Activated CD4-positive, alpha-beta T cell treated with anti-CD3 and anti-CD28 coated beads for 48 hours (primary cell): Measurements from ENCODE around the gene YTHDC1.
"Not testable (repeated sequence)": the region's sequence is repeated elsewhere in the genome, so short reads cannot be mapped to it uniquely, and the experiment has no call there.

Experiments used
- DNase-seq: peaks from one replicate; pipeline ENCODE4 v3.0.0-alpha.2; 2020

YTHDC1 gene

GRCh38 chr4:68287704-68288392 is 62.0 kb downstream of the YTHDC1 start:
- no peak for DNase-seq

DNA sequence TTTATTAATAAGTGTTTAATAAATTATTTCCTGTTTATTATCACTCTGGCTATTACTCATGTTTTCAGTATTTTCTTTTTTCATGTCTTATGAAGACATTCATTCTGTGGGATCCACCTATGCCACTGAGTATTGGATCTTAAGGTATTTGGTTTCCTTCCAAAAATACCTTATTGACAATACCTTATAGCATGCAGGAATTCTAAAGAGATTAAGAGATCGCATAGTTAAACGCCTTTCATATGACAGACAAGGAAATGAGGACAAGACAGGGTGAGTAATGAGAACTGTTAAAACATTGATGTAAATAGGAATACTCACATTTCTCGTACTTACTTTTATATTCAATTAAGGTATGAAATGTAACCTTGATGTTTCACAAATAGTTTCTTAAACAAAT is 66.2 kb downstream of the YTHDC1 start:
- DNase-seq: no peak

DNA sequence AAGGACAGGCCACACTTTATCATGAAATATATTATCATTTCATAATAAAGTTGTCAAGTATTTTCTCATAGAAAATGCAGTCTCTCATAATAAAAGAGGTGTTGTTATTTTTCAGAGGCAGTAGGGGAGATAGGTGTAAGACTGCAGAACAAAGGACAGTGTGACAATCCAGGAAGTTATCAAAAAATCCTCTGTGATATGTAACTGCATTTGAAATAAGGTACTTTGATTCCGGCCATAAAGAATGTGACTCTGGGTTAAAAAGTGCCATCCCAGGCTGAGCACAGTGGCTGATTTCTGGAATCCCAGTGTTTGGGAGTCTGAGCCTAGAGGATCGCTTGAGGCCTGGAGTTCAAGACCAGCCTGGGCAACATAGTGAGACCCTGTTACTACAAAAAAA is 66.8 kb downstream of the YTHDC1 start:
- no peak for DNase-seq

- DNase-seq: not testable (repeated sequence)
Observed at GRCh38 chr4:68281796-68282740, 67.8 kb downstream of the YTHDC1 start.

DNA sequence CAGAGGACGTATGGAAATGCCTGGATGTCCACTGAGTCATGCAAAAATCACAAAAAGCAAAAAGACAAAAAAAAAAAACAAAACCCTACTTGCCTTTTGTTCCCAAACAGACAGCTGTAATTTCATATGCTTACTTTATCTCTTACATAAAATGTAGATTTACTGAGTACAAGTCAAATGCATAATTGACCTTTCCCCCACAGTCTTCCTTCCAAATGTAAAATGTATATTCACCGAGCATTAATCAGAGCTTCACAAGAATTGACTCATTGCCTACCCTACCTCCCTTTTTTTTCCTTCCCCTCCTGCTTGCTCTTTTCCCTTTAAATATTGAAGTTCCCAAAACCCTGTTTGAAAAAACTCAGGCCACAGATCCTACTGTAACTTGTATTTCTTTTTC is 71.9 kb downstream of the YTHDC1 start:
- no peak for DNase-seq

DNA sequence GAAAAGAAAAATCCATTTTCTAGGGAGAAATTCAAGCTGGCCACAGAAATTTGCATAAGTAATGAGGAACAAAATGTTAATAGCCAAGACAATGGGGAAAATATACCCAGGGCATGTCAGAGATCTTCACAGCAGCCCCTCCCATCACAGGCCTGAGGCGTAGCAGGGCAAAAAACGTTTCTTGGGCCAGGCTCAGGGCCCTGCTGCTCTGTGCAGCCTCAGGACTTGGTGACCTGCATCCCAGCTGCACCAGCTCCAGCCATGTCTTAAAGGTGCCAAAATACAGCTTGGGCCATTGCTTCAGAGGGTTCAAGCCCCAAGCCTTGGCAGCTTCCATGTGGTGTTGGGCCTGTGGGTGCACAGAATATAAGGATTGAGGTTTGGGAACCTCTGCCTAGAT is 72.3 kb downstream of the YTHDC1 start:
- DNase-seq: no peak

DNA sequence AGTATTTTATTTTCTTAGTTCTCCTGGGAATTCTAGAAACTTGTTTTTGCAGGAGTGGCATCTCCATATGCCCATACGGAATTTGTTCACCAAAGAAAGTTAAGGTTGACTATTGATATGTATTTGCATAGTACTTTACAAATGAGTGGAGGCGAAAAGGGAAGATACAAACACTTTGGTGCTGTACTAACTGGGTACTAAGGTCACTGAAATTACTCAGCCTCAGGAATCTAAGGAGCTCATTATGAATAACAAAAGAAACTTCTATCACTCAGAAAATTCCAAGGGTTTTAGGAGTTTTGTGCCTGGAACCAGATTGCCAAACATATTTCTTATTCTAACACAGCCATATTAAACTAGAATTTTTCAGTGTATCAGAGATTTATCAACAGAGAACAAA is 77.0 kb downstream of the YTHDC1 start:
- no peak for DNase-seq

DNA sequence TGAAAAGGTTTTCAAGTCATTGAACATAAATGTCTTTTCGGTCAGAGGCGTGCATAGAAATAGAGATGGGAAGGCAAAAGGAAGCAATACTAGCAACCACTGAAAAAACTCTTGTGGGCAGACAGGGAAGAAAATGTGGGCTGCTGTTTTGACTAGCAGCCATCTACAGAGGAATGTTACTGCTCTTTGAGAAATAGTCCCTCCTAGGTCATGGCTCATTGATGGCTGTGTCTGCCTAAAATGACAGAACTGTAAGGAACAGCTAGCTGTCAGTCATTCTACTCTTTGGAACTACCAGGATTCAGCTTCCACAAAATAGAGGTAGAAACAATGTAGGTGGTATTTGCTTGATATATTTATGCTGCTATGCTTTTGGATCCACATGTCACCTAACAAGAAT is 77.5 kb downstream of the YTHDC1 start:
- DNase-seq: no peak

DNA sequence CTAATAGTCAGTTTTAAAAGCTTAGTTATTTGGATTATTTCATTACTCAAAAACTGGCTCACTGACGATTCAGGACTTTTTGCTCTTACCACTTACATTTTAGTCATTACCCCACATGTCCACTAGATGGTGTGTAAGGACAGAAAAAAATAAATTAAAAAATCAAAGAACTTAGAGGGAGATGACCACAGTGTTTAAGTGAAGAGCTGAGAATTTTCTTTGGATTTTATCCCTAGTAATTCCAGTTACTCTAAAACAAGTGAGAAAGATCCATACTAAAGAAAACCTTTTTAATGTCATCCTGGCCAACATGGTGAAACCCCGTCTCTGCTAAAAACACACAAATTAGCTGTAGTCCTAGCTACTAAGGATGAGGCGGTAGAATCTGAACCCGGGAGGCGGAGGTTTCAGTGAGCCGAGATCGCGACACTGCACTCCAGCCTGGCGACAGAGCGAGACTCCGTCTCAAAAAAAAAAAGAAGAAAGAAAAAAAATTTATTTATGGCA is 78.0 kb downstream of the YTHDC1 start:
- no peak for DNase-seq

GRCh38 chr4:68267433-68267944 is 82.4 kb downstream of the YTHDC1 start:
- DNase-seq: no peak

DNA sequence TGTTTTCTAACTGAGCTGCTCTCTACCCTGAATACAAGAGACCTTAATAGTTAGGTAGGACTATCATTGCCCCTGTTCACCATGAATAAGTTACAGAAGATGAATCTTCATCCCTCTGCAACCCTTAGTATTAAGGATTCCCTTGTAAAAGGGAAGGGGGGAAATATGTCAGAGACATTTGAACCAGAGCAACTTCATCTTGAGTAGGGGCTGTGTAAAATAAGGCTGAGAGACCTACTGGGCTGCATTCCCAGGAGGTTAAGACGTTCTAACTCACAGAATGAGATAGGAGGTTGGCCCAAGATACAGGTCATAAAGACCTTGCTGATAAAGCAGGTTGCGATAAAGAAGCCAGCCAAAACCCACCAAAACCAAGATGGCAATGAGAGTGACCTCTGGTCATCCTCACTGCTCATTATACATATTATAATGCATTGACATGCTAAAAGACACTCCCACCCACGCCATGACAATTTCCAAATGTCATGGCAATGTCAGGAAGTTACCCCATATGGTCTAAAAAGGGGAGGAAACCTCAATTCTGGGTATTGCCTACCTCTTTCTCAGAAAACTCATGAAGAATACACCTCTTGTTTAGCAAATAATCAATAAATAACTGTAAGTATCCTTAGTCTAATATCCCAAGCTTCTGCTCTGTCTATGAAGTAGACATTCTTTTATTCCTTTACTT is 84.9 kb downstream of the YTHDC1 start:
- no peak for DNase-seq
